Dedifferentiated amniotic fluid mesenchymal stem cell (primary cell): ENCODE results near the gene MAPKAP1.

Experiments used
- DNase-seq: peaks from one replicate; pipeline ENCODE4 v3.0.0-alpha.2; 2016; ENCODE audit errors: extremely low spot score

The MAPKAP1 gene

GRCh38 chr9:125387861-125388524, 319.0 kb downstream of the MAPKAP1 start:
- no peak for DNase-seq
